HEK293 (cell line): ENCODE measurements around the gene OR2AG2.

Experiments used
- CTCF ChIA-PET: fragments of 350-600 bp; formaldehyde crosslinking; extraction: SDS; loops from one replicate; lab custom pipeline; 2021; ENCODE audit warnings: antibody characterized with exemption; lab: Yijun Ruan, JAX
- POLR2A ChIA-PET: fragments of 300-600 bp; formaldehyde crosslinking; extraction: SDS; loops from one replicate; lab custom pipeline; 2020; ENCODE audit warnings: antibody characterized with exemption, inconsistent platforms; lab: Yijun Ruan, JAX
- H3K27ac ChIP-seq: fragments of 200-500 bp; sonication (Bioruptor generic); 2 replicates; pipeline ENCODE4 v1.5.1; 2014; ENCODE audit warnings: low read depth, low read length, control low read depth, inconsistent platforms; ENCODE audit errors: extremely low read depth
- H3K36me3 ChIP-seq, 2 experiments: fragments of 200-500 bp in 1 of 2; sonication (Bioruptor generic) in 1 of 2; 1 replicate in 1 of 2; 2 replicates in 1 of 2; pipeline ENCODE4 v1.5.1; 2014 to 2017; ENCODE audit warnings: inconsistent platforms in 2 of 2, low read length in 2 of 2; ENCODE audit not compliant: control insufficient read depth in 2 of 2, insufficient read depth in 1 of 2
- H3K4me1 ChIP-seq: fragments of 200-500 bp; sonication (Bioruptor generic); 2 replicates; pipeline ENCODE4 v1.5.1; 2014; ENCODE audit warnings: mild to moderate bottlenecking, low read length, inconsistent platforms; ENCODE audit not compliant: control insufficient read depth, insufficient read depth
- H3K4me3 ChIP-seq: 2 replicates; pipeline ENCODE4 v1.5.1; 2011; ENCODE audit warnings: low read depth, mild to moderate bottlenecking, control low read depth, low read length, moderate library complexity
- H3K9me3 ChIP-seq: fragments of 200-500 bp; sonication (Bioruptor generic); 2 replicates; pipeline ENCODE4 v1.5.1; 2014; ENCODE audit warnings: low read depth, low read length, inconsistent platforms; ENCODE audit not compliant: control insufficient read depth, insufficient read depth
- BCL11B ChIP-seq: fragments of 450-650 bp; formaldehyde crosslinking; IDR thresholded peaks from 2 replicates; pipeline ENCODE4 v1.5.1; 2016; ENCODE audit warnings: low read depth, missing biosample characterization, missing genetic modification characterization
- MYNN ChIP-seq: fragments of 450-650 bp; formaldehyde crosslinking; IDR thresholded peaks from 2 replicates; pipeline ENCODE4 v1.5.1; 2016; ENCODE audit warnings: missing biosample characterization, missing genetic modification characterization, borderline replicate concordance
- OVOL3 ChIP-seq: fragments of 450-650 bp; formaldehyde crosslinking; IDR thresholded peaks from 2 replicates; pipeline ENCODE4 v1.5.1; 2016; ENCODE audit warnings: missing biosample characterization, missing genetic modification characterization
- REPIN1 ChIP-seq: fragments of 450-650 bp; formaldehyde crosslinking; IDR thresholded peaks from 2 replicates; pipeline ENCODE4 v1.5.1; 2017; ENCODE audit warnings: missing biosample characterization, missing genetic modification characterization, low read depth
- REST ChIP-seq: fragments of 450-650 bp; formaldehyde crosslinking; IDR thresholded peaks from 2 replicates; pipeline ENCODE4 v1.5.1; 2016; ENCODE audit warnings: missing biosample characterization, missing genetic modification characterization
- SALL2 ChIP-seq: fragments of 450-650 bp; formaldehyde crosslinking; IDR thresholded peaks from 2 replicates; pipeline ENCODE4 v1.5.0; 2017; ENCODE audit warnings: missing biosample characterization, mild to moderate bottlenecking, missing genetic modification characterization, borderline replicate concordance
- SCRT1 ChIP-seq: fragments of 450-650 bp; formaldehyde crosslinking; IDR thresholded peaks from 2 replicates; pipeline ENCODE4 v1.5.1; 2016; ENCODE audit warnings: missing biosample characterization, missing genetic modification characterization, borderline replicate concordance
- YY2 ChIP-seq: fragments of 450-650 bp; formaldehyde crosslinking; IDR thresholded peaks from 2 replicates; pipeline ENCODE4 v1.5.1; 2016; ENCODE audit warnings: missing biosample characterization, missing genetic modification characterization
- ZBTB8A ChIP-seq: fragments of 450-650 bp; formaldehyde crosslinking; IDR thresholded peaks from 2 replicates; pipeline ENCODE4 v1.5.1; 2016; ENCODE audit warnings: missing biosample characterization, missing genetic modification characterization
- ZEB2 ChIP-seq: fragments of 450-650 bp; formaldehyde crosslinking; IDR thresholded peaks from 2 replicates; pipeline ENCODE4 v1.5.1; 2016; ENCODE audit warnings: missing biosample characterization, missing genetic modification characterization
- ZNF138 ChIP-seq: fragments of 450-650 bp; formaldehyde crosslinking; IDR thresholded peaks from 2 replicates; pipeline ENCODE4 v1.5.1; 2016; ENCODE audit warnings: missing biosample characterization, missing genetic modification characterization, borderline replicate concordance
- ZNF155 ChIP-seq: fragments of 450-650 bp; formaldehyde crosslinking; IDR thresholded peaks from 2 replicates; pipeline ENCODE4 v1.5.1; 2016; ENCODE audit warnings: missing biosample characterization, missing genetic modification characterization
- ZNF157 ChIP-seq: fragments of 450-650 bp; formaldehyde crosslinking; IDR thresholded peaks from 2 replicates; pipeline ENCODE4 v1.5.1; 2016; ENCODE audit warnings: missing biosample characterization, missing genetic modification characterization
- ZNF169 ChIP-seq: fragments of 450-650 bp; formaldehyde crosslinking; IDR thresholded peaks from 2 replicates; pipeline ENCODE4 v1.5.1; 2016; ENCODE audit warnings: missing biosample characterization, missing genetic modification characterization
- ZNF24 ChIP-seq: fragments of 450-650 bp; formaldehyde crosslinking; IDR thresholded peaks from 2 replicates; pipeline ENCODE4 v1.5.1; 2016; ENCODE audit warnings: missing biosample characterization, missing genetic modification characterization
- ZNF248 ChIP-seq: fragments of 450-650 bp; formaldehyde crosslinking; IDR thresholded peaks from 2 replicates; pipeline ENCODE4 v1.5.1; 2017; ENCODE audit warnings: missing biosample characterization, missing genetic modification characterization
- ZNF26 ChIP-seq: fragments of 450-650 bp; formaldehyde crosslinking; IDR thresholded peaks from 2 replicates; pipeline ENCODE4 v1.5.1; 2016; ENCODE audit warnings: missing biosample characterization, missing genetic modification characterization
- ZNF280C ChIP-seq: fragments of 450-650 bp; formaldehyde crosslinking; IDR thresholded peaks from 2 replicates; pipeline ENCODE4 v1.5.1; 2016; ENCODE audit warnings: missing biosample characterization, missing genetic modification characterization
- ZNF416 ChIP-seq: fragments of 450-650 bp; formaldehyde crosslinking; IDR thresholded peaks from 2 replicates; pipeline ENCODE4 v1.5.1; 2016; ENCODE audit warnings: missing biosample characterization, missing genetic modification characterization
- ZNF555 ChIP-seq: fragments of 450-650 bp; formaldehyde crosslinking; conservative IDR thresholded peaks from 2 replicates; pipeline ENCODE4 v1.5.1; 2017; ENCODE audit warnings: missing biosample characterization, mild to moderate bottlenecking, missing genetic modification characterization, inconsistent platforms
- ZNF701 ChIP-seq: fragments of 450-650 bp; formaldehyde crosslinking; IDR thresholded peaks from 2 replicates; pipeline ENCODE4 v1.5.1; 2016; ENCODE audit warnings: missing biosample characterization, missing genetic modification characterization
- ZNF76 ChIP-seq: fragments of 450-650 bp; formaldehyde crosslinking; IDR thresholded peaks from 2 replicates; pipeline ENCODE4; 2016; ENCODE audit warnings: low read depth, missing biosample characterization, missing genetic modification characterization, borderline replicate concordance
- TF ChIP-seq, protein P1 (sequence below): fragments of 450-650 bp; formaldehyde crosslinking; IDR thresholded peaks from 2 replicates; pipeline ENCODE4 v1.5.1; 2017; ENCODE audit warnings: missing biosample characterization, missing genetic modification characterization

OR2AG2 gene

GRCh38 chr11:6727971-6728760 is 43.6 kb downstream of the OR2AG2 start:
- no peak overlapping the region for H3K27ac ChIP-seq
- ChIA-PET POLR2A (no interaction called here), CTCF (interaction anchor here (0.7 to 3.5 kb wide), 8 partner anchors 10 to 203 kb away, joined by 3 to 18 read pairs (median 4); partner anchors contain the start of gene MRPL17)
- H3K4me3 ChIP-seq, result no peak overlapping the region
- no peaks in the 10 kb centered on the region for H3K36me3 ChIP-seq
- no peaks in the 10 kb centered on the region for H3K4me1 ChIP-seq
- no peaks in the 10 kb centered on the region for H3K9me3 ChIP-seq
- TF ChIP-seq REST (tag by site-specific recombination) (no peak), ZNF138 (tag by site-specific recombination) (no peak), ZNF248 (tag by site-specific recombination) (no peak), ZNF26 (no peak), ZBTB8A (tag by site-specific recombination) (no peak), ZNF169 (tag by site-specific recombination) (no peak), YY2 (no peak), REPIN1 (no peak), SALL2 (no peak)

DNA sequence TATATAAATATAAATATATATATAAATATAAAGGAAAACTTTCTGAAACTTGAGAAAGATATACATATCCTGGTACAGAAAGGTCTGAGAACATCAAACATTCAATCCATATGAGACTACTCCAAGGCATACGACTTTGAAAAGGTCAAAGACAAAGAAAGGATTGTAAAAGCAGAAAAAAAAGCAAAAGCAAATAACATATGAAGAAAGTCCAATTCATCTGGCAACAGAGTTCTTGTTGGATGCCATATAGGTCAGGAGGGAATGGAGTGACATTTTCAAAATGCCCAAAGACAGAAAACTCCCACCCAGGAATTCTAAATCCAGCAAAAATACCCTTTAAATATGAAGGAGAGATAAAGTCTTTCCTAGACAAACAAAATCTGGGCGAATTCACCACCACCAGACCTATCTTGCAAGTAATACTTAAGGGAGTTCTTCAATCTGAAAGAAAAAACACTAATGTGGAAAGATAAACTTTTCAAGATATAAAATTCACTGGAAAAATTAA is 46.3 kb downstream of the OR2AG2 start:
- Histone ChIP-seq H3K36me3 (no peaks in the 10 kb centered on the region), H3K27ac (no peak overlapping the region), H3K9me3 (no peaks in the 10 kb centered on the region), H3K4me1 (no peaks in the 10 kb centered on the region), H3K4me3 (no peak overlapping the region)
- ChIA-PET POLR2A (interaction anchor here (0.6 kb wide), 1 partner anchor 969 kb away, joined by 3 read pairs; no protein-coding TSS in a partner anchor), CTCF (interaction anchor here (0.6 to 3.0 kb wide), 2 partner anchors 19 to 140 kb away, joined by 3 to 9 read pairs; no protein-coding TSS in a partner anchor)
- TF ChIP-seq ZNF701, result no peak
- no peak for TF ChIP-seq SCRT1 (tag by site-specific recombination)
- TF ChIP-seq MYNN, result no peak
- TF ChIP-seq ZNF155, result no peak
- no peak for TF ChIP-seq ZNF416 (tag by site-specific recombination)
- TF ChIP-seq ZNF157 (tag by site-specific recombination), result no peak
- TF ChIP-seq, protein P1, sequence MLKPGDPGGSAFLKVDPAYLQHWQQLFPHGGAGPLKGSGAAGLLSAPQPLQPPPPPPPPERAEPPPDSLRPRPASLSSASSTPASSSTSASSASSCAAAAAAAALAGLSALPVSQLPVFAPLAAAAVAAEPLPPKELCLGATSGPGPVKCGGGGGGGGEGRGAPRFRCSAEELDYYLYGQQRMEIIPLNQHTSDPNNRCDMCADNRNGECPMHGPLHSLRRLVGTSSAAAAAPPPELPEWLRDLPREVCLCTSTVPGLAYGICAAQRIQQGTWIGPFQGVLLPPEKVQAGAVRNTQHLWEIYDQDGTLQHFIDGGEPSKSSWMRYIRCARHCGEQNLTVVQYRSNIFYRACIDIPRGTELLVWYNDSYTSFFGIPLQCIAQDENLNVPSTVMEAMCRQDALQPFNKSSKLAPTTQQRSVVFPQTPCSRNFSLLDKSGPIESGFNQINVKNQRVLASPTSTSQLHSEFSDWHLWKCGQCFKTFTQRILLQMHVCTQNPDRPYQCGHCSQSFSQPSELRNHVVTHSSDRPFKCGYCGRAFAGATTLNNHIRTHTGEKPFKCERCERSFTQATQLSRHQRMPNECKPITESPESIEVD (tag by site-specific recombination), result no peak
- TF ChIP-seq ZNF76 (tag by site-specific recombination), result no peak
- no peak for TF ChIP-seq ZEB2 (tag by site-specific recombination)
- no peak for TF ChIP-seq BCL11B
- TF ChIP-seq OVOL3 (tag by site-specific recombination), result no peak
- TF ChIP-seq ZNF280C (tag by site-specific recombination), result no peak
- no peak for TF ChIP-seq ZNF555
- TF ChIP-seq ZNF24 (tag by site-specific recombination), result no peak
